ENCODE measurements around the gene RIMBP3B. TPM values are rescaled to one million over a fixed set of nuclear protein-coding genes. Genes with fewer than 3 reads are reported as not detected.
"Not testable (repeated sequence)": the region's sequence is repeated elsewhere in the genome, so short reads cannot be mapped to it uniquely, and the experiment has no call there.

Gene RIMBP3B
- total and polyA plus RNA-seq, 8 donors, result 0.06 to 0.32 (median 0.13) TPM; not detected in 4

DNA sequence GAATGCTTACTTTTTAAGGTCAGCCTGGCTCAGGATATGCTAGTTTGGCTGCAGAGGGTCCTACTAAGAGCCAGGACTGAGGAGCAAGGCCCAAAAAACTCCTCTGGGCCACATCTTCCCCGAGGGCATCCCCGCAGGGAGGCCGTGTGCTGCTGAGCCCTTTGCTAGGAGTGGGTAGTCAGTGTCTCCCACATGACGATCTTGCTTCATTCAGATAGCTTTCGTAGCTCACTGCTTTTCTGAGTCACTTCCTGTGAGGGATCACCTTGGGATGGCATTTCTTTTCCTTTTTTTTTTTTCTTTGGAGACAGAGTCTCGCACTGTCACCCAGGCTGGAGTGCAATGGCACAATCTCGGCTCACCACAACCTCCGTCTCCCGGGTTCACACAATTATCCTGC is 6.5 kb downstream of the RIMBP3B start:
- H3K4me3 ChIP-seq; ATAC-seq; H3K27me3 ChIP-seq; H3K4me1 ChIP-seq; DNase-seq; H3K27ac ChIP-seq; H3K36me3 ChIP-seq; H3K9me3 ChIP-seq; intact Hi-C loops (cut with DNase I): not testable (repeated sequence)

DNA sequence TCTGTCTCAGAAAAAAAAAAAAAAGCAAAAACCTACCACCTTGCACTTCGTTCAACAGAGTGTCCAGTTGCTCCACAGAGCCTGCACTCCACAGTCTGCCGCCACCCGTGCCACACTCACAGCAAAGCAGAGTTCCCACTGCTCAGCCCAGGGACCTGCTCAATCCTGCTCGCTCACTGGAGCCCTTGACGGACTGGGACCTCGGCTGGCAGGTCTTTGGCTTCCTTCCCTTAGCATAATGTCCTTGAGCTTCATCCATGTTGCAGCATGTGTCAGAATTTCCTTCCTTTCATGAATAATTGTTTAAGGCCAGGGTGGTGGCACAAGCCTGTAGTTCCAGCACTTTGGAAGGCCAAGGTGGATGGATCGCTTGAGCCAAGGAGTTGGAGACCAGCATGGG is 11.1 kb downstream of the RIMBP3B start:
- DNase-seq; H3K27ac ChIP-seq; intact Hi-C loops (cut with DNase I); H3K27me3 ChIP-seq; H3K9me3 ChIP-seq; H3K36me3 ChIP-seq; ATAC-seq; H3K4me1 ChIP-seq; H3K4me3 ChIP-seq: not testable (repeated sequence)

DNA sequence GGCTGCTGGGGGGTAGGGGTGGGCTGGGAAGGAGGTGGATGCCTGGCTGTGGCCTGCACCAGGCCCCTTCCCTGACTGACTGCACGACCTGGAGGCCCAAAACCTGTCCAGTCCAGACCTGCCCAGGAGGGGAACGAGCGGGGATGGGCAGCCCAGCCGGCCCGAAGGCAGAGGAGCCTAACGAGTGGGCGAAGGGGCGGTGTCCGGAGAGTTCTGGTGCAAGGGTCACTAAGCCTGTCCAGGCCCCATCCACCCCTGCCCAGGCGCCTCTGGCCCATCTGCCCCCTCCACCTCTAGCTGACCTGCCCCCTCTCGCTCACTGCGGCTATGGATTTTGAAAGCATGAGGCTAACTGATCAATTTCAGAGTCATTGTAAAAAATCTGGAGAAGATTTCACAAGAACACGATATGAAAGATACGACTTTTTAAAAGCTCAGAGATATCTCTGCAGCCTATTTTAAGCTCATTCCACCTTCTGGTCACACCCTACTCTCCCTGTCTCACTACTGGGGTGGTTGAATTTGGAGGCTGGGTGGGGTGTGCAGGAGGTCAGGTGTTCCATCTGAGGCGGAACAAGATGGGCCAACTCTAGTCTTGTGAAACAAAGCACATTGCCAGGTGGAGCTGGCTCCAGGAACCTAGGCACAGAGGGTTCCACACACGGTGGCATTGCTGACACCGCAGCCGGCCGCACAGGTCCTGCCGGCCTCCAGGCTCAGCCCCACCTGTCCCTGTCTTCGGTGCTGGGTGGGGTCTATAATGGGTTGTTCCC is 17.8 kb downstream of the RIMBP3B start:
- DNase-seq; intact Hi-C loops (cut with DNase I); H3K9me3 ChIP-seq; H3K4me1 ChIP-seq; ATAC-seq; H3K4me3 ChIP-seq; H3K36me3 ChIP-seq; H3K27me3 ChIP-seq; H3K27ac ChIP-seq: not testable (repeated sequence)

DNA sequence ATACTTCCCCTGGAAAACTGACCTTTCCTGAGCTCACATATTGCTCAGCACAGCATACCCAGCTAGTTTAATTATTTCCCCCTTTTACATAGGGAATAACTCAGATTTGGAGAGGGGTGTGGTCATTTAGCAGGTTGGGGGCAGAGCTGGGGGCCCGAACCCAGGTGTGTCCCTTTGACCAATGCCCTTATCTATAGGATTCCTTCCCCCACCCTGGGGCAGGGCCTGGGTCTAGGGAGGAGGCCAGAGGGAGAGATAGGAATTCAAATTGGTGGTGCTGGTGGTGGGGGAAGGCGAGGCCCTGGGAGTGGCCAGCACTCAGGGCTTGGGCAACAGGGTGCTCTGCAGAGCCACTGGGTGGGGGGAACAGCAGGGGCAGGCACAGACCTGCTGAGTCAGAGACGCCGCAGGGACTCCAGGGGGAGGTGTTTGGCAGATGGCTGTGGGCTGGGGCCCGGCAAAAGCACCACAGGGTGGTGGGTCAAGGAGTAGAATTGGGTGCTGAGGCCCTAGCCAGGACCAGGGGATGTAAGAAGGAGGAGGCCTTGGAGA is 19.3 kb downstream of the RIMBP3B start:
- intact Hi-C loops (cut with DNase I); ATAC-seq: not testable (repeated sequence)

DNA sequence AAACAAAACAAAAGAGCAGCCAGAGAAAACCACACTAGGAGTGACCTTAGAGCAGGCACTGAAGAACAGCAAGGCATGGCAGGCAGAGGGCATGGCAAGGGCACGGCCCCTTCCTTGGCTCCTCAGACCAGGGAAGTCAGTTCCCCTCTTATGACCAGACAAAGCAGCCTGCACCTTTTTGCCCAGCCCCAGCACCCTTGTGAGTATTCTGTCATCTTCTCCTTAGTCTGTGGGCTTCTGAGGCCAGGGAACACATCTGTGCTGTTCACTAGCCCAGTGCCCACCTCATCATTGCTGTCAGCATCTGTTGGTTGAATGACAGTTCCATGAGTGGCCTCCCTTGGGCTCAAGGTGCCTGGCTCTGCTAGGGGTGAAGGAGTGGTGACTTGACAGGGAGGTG is 23.6 kb downstream of the RIMBP3B start:
- H3K4me1 ChIP-seq; H3K4me3 ChIP-seq; H3K27ac ChIP-seq; intact Hi-C loops (cut with DNase I); H3K9me3 ChIP-seq; H3K36me3 ChIP-seq; ATAC-seq; H3K27me3 ChIP-seq; DNase-seq: not testable (repeated sequence)

More for the DNA sequence above, 19.3 kb downstream of the RIMBP3B start:
- H3K27me3 ChIP-seq, H3K4me3 ChIP-seq, DNase-seq, H3K27ac ChIP-seq, H3K9me3 ChIP-seq, H3K4me1 ChIP-seq, H3K36me3 ChIP-seq: not testable (repeated sequence)

DNA sequence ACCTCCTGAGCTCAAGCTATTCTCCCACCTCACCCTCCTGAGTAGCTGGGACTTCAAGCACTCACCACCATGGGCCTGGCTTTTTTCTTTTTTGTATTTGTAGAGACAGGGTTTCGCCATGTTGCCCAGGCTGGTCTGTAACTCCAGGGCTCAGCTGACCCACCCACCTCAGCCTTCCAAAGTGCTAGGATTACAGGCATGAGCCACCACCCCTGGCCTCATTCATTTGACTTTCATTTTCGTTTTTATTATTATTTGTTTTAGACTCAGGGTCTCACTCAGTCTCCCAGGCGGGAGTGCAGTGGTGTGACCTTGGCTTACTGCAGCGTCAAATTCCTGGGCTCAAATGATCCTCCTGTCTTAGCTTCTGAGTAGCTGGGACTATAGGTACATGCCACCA is 24.2 kb downstream of the RIMBP3B start:
- H3K4me3 ChIP-seq; DNase-seq; H3K4me1 ChIP-seq; intact Hi-C loops (cut with DNase I); H3K36me3 ChIP-seq; ATAC-seq; H3K27me3 ChIP-seq; H3K9me3 ChIP-seq; H3K27ac ChIP-seq: not testable (repeated sequence)

DNA sequence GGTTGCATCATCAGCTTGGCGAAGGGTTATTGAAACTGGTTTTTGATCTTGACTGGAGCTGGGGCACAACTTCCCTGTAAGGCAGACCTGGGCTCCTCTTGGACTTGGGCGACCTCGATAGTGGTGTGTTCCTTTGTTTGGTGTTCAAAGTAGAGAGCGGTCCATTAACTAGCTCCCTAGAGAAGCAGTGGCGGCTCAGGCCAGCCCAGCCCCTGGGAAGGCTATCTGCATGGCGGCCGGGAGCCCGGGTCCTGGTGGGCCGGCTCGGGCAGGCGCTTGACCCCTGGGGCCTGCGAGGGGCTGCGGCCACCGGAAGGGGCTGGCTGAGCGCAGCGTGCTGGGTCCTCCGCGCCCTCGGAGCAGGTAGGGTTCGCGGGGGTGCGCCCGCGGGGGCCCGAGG is 32.8 kb downstream of the RIMBP3B start:
- H3K9me3 ChIP-seq; H3K4me1 ChIP-seq; H3K36me3 ChIP-seq; H3K27ac ChIP-seq; DNase-seq; intact Hi-C loops (cut with DNase I); H3K27me3 ChIP-seq; H3K4me3 ChIP-seq: not testable (repeated sequence)
- peak; percentile 2 for ATAC-seq

DNA sequence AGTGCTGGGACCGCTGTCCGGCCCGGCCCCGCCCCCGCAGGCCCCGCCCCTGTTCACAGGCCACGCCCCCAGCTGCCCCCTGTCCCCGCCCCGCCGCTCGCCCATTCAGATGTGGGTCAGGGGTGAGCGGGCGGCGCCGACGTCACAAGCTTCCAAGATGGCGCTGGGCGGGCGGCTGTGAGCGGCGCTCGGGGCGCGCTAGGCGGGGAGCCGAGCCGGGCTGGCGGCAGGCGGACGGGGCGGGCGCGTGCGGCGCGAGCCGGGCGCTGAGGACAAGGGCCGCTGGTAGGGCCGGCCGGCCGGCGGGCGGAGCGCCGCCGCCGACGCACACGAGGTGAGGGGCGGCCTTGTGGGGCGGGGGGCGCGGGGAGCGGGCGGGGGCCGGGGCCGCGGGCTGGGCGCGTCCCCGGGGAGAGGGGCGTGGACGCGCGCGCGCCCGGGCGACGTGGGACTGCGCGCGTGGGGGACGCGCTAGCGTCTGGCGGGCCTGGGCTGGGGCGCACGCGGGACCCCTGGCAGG is 33.7 kb downstream of the RIMBP3B start, which contains the start of gene HIC2:
Gene HIC2, plus strand, starts transcription at position 145 of the 520 bp plus-strand sequence. CDS start 25,461 bp downstream, outside the sequence.
- DNase-seq (peak in 1 of 4 donors; percentile 34), ATAC-seq (peak; percentile 97)
- intact Hi-C loops (cut with DNase I); H3K27me3 ChIP-seq; H3K36me3 ChIP-seq; H3K27ac ChIP-seq; H3K9me3 ChIP-seq; H3K4me1 ChIP-seq: not testable (repeated sequence)
- peak within 1 kb of the TSS; percentile 29 to 45 for H3K4me3 ChIP-seq

DNA sequence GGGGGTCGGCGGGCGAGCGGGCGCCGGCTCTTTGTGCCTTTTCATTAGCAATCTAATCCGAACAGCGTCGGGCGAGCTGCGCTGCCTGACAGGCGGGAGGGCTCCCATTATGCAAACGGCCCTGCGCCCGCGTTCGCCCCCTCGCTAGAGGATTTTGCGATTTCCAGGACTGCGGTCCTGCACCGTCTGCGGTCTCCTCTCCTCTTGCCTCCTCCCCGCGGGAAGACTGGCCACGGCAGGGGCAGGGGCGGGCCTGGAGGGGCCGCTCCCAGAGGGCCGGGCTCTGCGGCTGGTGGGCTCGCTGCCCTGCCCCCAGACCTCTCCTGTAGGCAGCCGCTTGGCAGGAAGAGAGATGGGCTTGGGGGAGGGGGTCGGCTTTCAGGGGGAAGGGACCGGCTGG is 34.3 kb downstream of the RIMBP3B start:
- DNase-seq (peak in 2 of 4 donors; percentile 36 to 80), ATAC-seq (peak; percentile 7)
- intact Hi-C loops (cut with DNase I); H3K9me3 ChIP-seq; H3K27ac ChIP-seq; H3K36me3 ChIP-seq; H3K4me1 ChIP-seq; H3K27me3 ChIP-seq: not testable (repeated sequence)
- H3K4me3 ChIP-seq, result peak overlapping the region; percentile 29 to 45

DNA sequence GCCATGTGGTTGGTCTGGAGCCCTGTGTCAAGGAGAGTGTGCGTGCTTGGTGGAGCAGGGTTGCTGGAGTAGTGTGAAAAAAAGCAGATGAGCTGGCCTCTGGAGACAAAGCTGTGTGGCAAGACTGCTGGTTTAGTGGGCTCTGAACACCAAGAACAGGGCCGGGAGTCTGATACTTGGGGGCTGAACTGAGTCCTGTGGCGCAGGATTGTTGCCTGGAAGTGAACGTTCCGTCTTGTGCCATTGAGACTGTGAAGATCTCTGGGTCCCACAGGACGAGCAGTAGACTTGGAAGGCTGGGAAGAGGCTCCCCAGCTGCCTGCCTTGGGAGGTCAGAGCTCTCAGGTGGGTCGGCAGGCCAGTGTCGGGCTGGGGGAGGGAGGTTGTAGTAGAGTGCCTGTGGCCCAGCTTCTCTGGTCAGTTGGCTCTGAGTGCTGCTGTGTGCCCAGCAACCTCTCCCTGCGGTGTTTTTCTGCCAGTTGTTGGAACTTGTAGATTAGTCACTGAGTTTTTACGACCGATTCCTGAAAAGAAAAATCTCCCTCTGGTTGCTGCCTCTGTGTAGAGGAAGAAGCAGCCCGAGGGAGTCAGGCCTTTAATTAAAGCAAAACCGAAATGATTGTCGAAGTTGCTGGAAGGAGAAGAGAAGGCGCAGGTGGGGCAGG is 35.6 kb downstream of the RIMBP3B start:
- H3K27me3 ChIP-seq; ATAC-seq; H3K4me1 ChIP-seq; intact Hi-C loops (cut with DNase I); H3K27ac ChIP-seq; H3K4me3 ChIP-seq; H3K36me3 ChIP-seq; H3K9me3 ChIP-seq; DNase-seq: not testable (repeated sequence)

DNA sequence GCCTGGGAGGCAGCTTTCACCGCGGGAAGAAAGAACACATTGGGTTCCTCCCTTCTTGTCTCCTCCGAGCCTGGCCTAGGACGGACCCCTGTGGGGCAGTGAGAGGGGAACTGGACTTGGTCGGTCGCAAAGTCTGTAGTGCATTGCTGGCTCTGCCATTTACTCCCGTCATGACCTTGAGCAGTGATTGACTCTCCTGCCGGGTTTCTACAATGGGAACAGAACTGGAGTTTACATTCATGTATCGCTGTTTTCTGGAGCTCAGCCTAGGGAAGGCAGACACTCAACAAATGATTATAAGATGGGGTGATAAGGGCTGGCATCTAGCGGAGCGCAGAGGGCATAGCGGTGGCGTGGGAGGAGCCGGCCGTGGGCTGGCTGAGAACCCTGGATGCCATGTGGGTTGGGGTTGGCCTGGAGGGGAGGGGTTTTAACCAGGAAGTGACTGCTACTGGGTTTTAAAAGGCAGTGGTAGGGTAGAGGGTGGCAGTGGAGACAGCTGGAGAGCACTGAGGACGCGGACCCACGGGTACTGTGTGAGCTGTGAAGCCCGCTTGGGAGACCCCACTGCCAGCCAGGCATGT is 36.7 kb downstream of the RIMBP3B start:
- ATAC-seq, result peak; percentile 77
- H3K4me3 ChIP-seq; H3K27ac ChIP-seq; H3K9me3 ChIP-seq; DNase-seq; H3K27me3 ChIP-seq; H3K4me1 ChIP-seq; intact Hi-C loops (cut with DNase I); H3K36me3 ChIP-seq: not testable (repeated sequence)

DNA sequence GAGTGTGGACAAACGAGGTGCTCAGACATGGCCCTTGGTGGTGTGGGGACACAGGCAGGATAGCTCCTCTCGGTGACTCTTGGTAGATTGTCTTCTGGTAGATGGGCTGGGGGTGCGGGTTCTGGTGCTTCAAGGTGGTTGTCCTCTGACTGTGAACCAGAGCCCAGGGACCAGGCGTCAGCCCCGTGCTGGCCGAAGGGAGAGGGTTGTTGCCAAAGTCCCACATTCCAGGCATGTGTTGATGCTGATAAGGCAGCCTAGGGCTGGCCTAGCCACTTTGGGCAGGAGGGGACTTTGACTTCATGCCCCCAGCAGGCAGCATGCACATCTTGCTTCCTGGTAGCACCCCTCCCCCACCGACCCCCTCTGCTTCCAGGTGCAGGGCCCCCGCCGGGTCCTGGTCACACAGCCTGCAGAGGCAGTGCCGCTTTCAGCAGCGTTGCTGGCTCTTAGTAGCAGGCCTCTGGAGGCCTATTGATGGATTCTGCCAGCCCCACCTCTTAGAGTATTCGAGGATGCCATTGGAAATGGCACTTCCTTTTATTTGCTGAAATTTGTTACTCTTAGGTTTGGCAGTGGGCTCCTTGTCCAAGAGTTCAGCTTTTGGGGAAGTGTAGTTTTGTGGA is 40.6 kb downstream of the RIMBP3B start:
- H3K27me3 ChIP-seq; H3K36me3 ChIP-seq; intact Hi-C loops (cut with DNase I); H3K27ac ChIP-seq; H3K9me3 ChIP-seq; H3K4me1 ChIP-seq; DNase-seq; ATAC-seq; H3K4me3 ChIP-seq: not testable (repeated sequence)

Measured in left lung (tissue), 10 donors.